D721Med (cell line): ENCODE results near the gene ACTN4.
"Not testable (repeated sequence)": the region's sequence is repeated elsewhere in the genome, so short reads cannot be mapped to it uniquely, and the experiment has no call there.

Source experiments
- DNase-seq: peaks from one replicate; pipeline ENCODE4 v3.0.0; 2011; ENCODE audit warnings: low spot score; ENCODE audit not compliant: insufficient read length
- FAIRE-seq: peaks from 2 replicates; lab custom pipeline; 2011; peaks lifted over from hg19 to GRCh38; lab: Jason Lieb, UNC
- CTCF ChIP-seq: IDR thresholded peaks from 2 replicates; pipeline ENCODE4 v1.5.1; 2012; ENCODE audit warnings: mild to moderate bottlenecking, control low read depth; ENCODE audit not compliant: insufficient read depth; ENCODE audit errors: missing control alignments

Gene ACTN4

GRCh38 chr19:38629568-38629967 is 17.9 kb upstream of the ACTN4 start:
- TF ChIP-seq CTCF: no peak
- FAIRE-seq: no peak
- no peak for DNase-seq

DNA sequence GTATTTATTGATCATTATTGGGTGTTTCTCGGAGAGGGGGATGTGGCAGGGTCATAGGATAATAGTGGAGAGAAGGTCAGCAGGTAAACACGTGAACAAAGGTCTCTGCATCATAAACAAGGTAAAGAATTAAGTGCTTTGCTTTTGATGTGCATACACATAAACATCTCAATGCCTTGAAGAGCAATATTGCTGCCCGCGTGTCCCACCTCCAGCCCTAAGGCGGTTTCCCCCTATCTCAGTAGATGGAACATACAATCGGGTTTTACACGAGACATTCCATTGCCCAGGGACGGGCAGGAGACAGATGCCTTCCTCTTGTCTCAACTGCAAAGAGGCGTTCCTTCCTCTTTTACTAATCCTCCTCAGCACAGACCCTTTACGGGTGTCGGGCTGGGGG is 16.1 kb upstream of the ACTN4 start:
- not testable (repeated sequence) for DNase-seq, FAIRE-seq

- FAIRE-seq, DNase-seq: not testable (repeated sequence)
Measured at GRCh38 chr19:38631811-38632475, 15.5 kb upstream of the ACTN4 start.

DNA sequence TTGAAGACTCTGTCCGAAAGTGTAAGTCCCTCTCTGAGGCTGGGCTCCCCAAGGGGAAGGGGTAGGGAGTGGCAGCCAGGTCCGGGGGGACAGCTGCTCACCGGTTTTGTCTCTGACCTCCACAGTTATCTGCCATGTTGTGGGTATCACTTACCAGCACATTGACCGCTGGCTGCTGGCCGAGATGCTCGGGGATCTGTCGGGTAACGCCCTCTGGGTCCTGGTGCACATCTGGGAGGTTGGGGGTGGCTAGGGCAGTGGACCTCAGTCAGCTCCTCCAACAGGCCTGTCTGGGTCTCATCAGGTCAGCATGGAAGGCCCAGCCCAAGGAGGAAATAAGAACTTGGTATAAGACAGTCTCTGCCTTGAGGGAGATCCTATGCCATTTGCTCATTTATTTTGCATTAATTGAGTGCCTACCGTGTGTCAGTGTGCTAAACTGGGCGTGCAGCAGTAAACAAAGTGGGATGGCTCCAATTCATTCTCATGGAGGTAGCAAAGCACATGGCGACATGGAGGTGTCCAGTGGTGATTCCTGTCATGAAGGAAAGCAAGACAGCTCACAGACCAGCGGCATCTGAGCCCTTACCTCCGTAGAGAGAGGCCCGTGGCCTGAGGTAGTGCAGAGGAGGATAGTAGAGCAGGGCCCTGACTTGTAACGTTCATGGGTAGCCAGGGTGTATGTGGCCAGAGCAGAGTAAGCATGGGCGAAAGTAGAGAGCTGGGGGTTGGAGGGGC is 14.8 kb upstream of the ACTN4 start:
- FAIRE-seq: no peak
- TF ChIP-seq CTCF: no peak
- no peak for DNase-seq

- DNase-seq: no peak
- peak; percentile 86 for TF ChIP-seq CTCF
- FAIRE-seq: no peak
Measured at GRCh38 chr19:38634757-38635482, 12.5 kb upstream of the ACTN4 start.

- FAIRE-seq (no peak), DNase-seq (no peak)
- no peak for TF ChIP-seq CTCF
Measured at GRCh38 chr19:38635483-38636399, 11.7 kb upstream of the ACTN4 start.

DNA sequence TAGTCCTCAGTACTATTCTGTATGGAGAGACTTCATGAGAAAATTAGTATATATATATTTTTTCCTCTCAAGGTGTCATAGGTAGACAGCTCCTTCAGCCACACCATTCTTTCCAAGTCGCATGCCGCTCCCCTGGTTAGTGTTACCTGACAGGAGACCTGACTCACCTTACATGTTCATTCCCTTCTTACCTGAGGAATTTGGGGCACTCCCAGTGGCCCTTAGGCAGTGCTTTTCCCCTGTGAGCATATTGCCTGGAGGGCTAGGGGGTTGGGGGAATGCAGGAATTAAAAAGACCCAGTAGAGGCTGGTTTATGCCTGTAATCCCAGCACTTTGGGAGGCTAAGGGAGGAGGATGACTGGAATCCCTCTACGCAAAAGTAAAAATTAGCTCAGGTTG is 9.0 kb upstream of the ACTN4 start:
- FAIRE-seq: no peak
- TF ChIP-seq CTCF: no peak
- DNase-seq: no peak
